Keratinocyte (primary cell): ENCODE results near the gene CEACAM18. TPM values are rescaled to one million over a fixed set of nuclear protein-coding genes. Genes with fewer than 3 reads are reported as not detected.

Source experiments
- DNase-seq: peaks from one replicate; pipeline ENCODE4 v3.0.0-alpha.2; 2011; ENCODE audit warnings: low read depth, missing footprints, low spot score
- FAIRE-seq: peaks from 2 replicates; lab custom pipeline; 2011; peaks lifted over from hg19 to GRCh38; lab: Jason Lieb, UNC
- H2AFZ ChIP-seq: 2 replicates; pipeline ENCODE4 v1.6.0; 2012; ENCODE audit warnings: low read length, control low read depth, inconsistent platforms; ENCODE audit not compliant: control insufficient read depth
- H3K27ac ChIP-seq: 2 replicates; pipeline ENCODE4 v1.5.1; 2011; ENCODE audit warnings: low read length; ENCODE audit not compliant: control insufficient read depth, insufficient read depth
- H3K27me3 ChIP-seq: 3 replicates; pipeline ENCODE4 v1.6.0; 2011; ENCODE audit warnings: low read length; ENCODE audit not compliant: control insufficient read depth, insufficient read depth; ENCODE audit errors: extremely low read depth
- H3K36me3 ChIP-seq, 2 experiments: 2 replicates in 1 of 2; 3 replicates in 1 of 2; pipeline ENCODE4 v1.5.1; 2011; ENCODE audit warnings: low read length in 2 of 2, mild to moderate bottlenecking in 1 of 2; ENCODE audit not compliant: control insufficient read depth in 2 of 2, insufficient read depth in 2 of 2; ENCODE audit errors: extremely low read depth in 1 of 2
- H3K4me1 ChIP-seq: 3 replicates; pipeline ENCODE4 v1.5.1; 2011; ENCODE audit warnings: low read length; ENCODE audit not compliant: control insufficient read depth, insufficient read depth; ENCODE audit errors: extremely low read depth
- H3K4me2 ChIP-seq: 3 replicates; pipeline ENCODE4 v1.6.0; 2011; ENCODE audit warnings: low read depth, low read length; ENCODE audit not compliant: control insufficient read depth, insufficient read depth; ENCODE audit errors: extremely low read depth
- H3K4me3 ChIP-seq, 3 experiments: fragments of 200-600 bp in 1 of 3; sonication (generic) in 1 of 3; 2 replicates in 2 of 3; 3 replicates in 1 of 3; pipeline ENCODE4 v1.5.1; 2011 to 2016; ENCODE audit warnings: low read length in 3 of 3, mild to moderate bottlenecking in 3 of 3, control low read depth in 2 of 3, inconsistent platforms in 1 of 3, low read depth in 1 of 3, mixed read lengths in 1 of 3, mixed run types in 1 of 3, moderate library complexity in 1 of 3; ENCODE audit not compliant: control insufficient read depth in 2 of 3, insufficient read depth in 2 of 3; ENCODE audit errors: extremely low read depth in 1 of 3
- H3K79me2 ChIP-seq: 2 replicates; pipeline ENCODE4 v1.6.0; 2012; ENCODE audit warnings: low read length; ENCODE audit not compliant: control insufficient read depth, insufficient read depth
- H3K9ac ChIP-seq: 3 replicates; pipeline ENCODE4 v1.6.0; 2011; ENCODE audit warnings: low read length; ENCODE audit not compliant: control insufficient read depth, insufficient read depth; ENCODE audit errors: extremely low read depth
- H3K9me1 ChIP-seq: 3 replicates; pipeline ENCODE4 v1.6.0; 2011; ENCODE audit warnings: low read length; ENCODE audit not compliant: control insufficient read depth, insufficient read depth; ENCODE audit errors: extremely low read depth
- H3K9me3 ChIP-seq: 2 replicates; pipeline ENCODE4 v1.5.1; 2012; ENCODE audit warnings: low read depth, low read length; ENCODE audit not compliant: control insufficient read depth
- H4K20me1 ChIP-seq: 3 replicates; pipeline ENCODE4 v1.6.0; 2011; ENCODE audit warnings: low read length; ENCODE audit not compliant: control insufficient read depth, insufficient read depth; ENCODE audit errors: extremely low read depth
- EZH2 ChIP-seq: IDR thresholded peaks from one replicate; pipeline ENCODE4 v1.6.1; 2012; ENCODE audit warnings: inconsistent platforms, mild to moderate bottlenecking, low read length, moderate library complexity
- dilution Hi-C: fragments of 300-500 bp; cut with MboI; formaldehyde crosslinking; loops from one replicate; pipeline ENCODE4 v1.7.0; 2020; ENCODE audit warnings: low sequenced_read_pairs; ENCODE audit not compliant: extremely low pct_ligation_motif_present
- polyA plus RNA-seq, 5 experiments: library from polyadenylated mRNA; depleted of rRNA in 3 of 5; stranded (reverse) in 3 of 5; stranded (forward) in 1 of 5; unstranded in 1 of 5; fragments of >200 nt; gene quantifications; 1 replicate in 1 of 5; 2 replicates in 3 of 5; 3 replicates in 1 of 5; pipeline versions ENCODE4 v1.2.1 to v1.2.3, GENCODE V29; 2011 to 2012; ENCODE audit warnings: missing spikeins in 2 of 5, low read depth in 1 of 5, low replicate concordance in 1 of 5
- TF ChIP-seq, protein P1 (sequence below), 3 experiments: IDR thresholded peaks in 1 of 3; conservative IDR thresholded peaks in 1 of 3; optimal IDR thresholded peaks in 1 of 3; 2 replicates in 2 of 3; 3 replicates in 1 of 3; pipeline versions ENCODE3 to v1.5.1; 2011; ENCODE audit warnings: low read length in 3 of 3, mild to moderate bottlenecking in 3 of 3, moderate library complexity in 2 of 3, control low read depth in 1 of 3, inconsistent platforms in 1 of 3; ENCODE audit not compliant: insufficient read depth in 2 of 3; ENCODE audit errors: extremely low read depth in 1 of 3

The CEACAM18 gene
- polyA plus RNA-seq, 1 donor (not counting 4 experiments of a cell fraction or from before 2014, with no cell fraction given), result not detected

GRCh38 chr19:51513968-51514367 is 35.6 kb downstream of the CEACAM18 start:
- no peaks in the 10 kb centered on the region for H3K27me3 ChIP-seq
- no peaks in the 10 kb centered on the region for H4K20me1 ChIP-seq
- no peaks in the 10 kb centered on the region for H3K79me2 ChIP-seq
- FAIRE-seq (no peak), DNase-seq (no peak)
- no peak overlapping the region for H3K4me3 ChIP-seq
- no peak overlapping the region for H3K27ac ChIP-seq
- H2AFZ ChIP-seq, result no peak overlapping the region
- dilution Hi-C loops, result no loop called here
- TF ChIP-seq EZH2, result no peak
- TF ChIP-seq, protein P1, sequence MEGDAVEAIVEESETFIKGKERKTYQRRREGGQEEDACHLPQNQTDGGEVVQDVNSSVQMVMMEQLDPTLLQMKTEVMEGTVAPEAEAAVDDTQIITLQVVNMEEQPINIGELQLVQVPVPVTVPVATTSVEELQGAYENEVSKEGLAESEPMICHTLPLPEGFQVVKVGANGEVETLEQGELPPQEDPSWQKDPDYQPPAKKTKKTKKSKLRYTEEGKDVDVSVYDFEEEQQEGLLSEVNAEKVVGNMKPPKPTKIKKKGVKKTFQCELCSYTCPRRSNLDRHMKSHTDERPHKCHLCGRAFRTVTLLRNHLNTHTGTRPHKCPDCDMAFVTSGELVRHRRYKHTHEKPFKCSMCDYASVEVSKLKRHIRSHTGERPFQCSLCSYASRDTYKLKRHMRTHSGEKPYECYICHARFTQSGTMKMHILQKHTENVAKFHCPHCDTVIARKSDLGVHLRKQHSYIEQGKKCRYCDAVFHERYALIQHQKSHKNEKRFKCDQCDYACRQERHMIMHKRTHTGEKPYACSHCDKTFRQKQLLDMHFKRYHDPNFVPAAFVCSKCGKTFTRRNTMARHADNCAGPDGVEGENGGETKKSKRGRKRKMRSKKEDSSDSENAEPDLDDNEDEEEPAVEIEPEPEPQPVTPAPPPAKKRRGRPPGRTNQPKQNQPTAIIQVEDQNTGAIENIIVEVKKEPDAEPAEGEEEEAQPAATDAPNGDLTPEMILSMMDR (optimal IDR thresholded peaks at IDR 0.05 in 1 of 3, IDR thresholded peaks at IDR 0.05 in 1 of 3, conservative IDR thresholded peaks at IDR 0.05 in 1 of 3; ENCODE audit: extremely low read depth in 1 of 3, insufficient read depth in 2 of 3, low read length in 3 of 3), result no peak
- H3K9me3 ChIP-seq, result no peaks in the 10 kb centered on the region
- H3K4me1 ChIP-seq, result no peaks in the 10 kb centered on the region
- H3K9ac ChIP-seq, result no peak overlapping the region
- no peak overlapping the region for H3K4me2 ChIP-seq
- no peaks in the 10 kb centered on the region for H3K9me1 ChIP-seq
- no peaks in the 10 kb centered on the region for H3K36me3 ChIP-seq

DNA sequence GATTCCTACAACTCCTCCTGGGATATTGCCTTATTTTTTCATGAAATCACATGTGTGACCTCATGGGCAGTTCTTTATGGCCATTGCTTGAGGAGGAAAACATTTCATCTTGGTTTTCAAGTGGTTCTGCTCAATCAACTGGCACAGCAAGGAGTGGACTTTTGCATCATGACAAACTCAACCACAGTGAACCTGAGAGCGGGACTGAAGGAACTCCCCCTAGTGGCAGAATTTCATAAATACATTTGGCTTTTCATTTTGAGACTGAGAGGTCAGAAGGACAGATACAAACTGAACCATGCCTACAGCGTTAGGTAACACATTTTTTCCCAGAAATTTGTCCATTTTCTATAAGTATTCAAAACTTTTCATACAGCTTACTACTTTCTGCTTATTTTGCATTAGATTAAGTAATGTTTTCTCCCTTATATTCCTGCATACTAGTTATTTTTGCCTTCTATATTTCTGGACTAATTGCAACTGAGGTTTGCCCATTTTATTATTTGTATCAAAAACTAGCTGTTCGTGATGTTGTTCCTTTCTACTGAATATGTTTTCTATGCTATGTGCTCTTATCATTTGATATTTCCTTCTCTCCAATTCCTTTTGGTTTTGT is 36.6 kb downstream of the CEACAM18 start:
- Histone ChIP-seq H3K27me3 (no peaks in the 10 kb centered on the region), H3K9me1 (no peaks in the 10 kb centered on the region), H3K9ac (no peak overlapping the region), H4K20me1 (no peaks in the 10 kb centered on the region), H3K4me3 (no peak overlapping the region), H3K4me1 (no peaks in the 10 kb centered on the region), H2AFZ (no peak overlapping the region), H3K79me2 (no peaks in the 10 kb centered on the region), H3K36me3 (no peaks in the 10 kb centered on the region), H3K4me2 (no peak overlapping the region), H3K27ac (no peak overlapping the region), H3K9me3 (no peaks in the 10 kb centered on the region)
- dilution Hi-C loops, result no loop called here
- DNase-seq, result no peak
- TF ChIP-seq, protein P1 (optimal IDR thresholded peaks at IDR 0.05 in 1 of 3, IDR thresholded peaks at IDR 0.05 in 1 of 3, conservative IDR thresholded peaks at IDR 0.05 in 1 of 3; ENCODE audit: extremely low read depth in 1 of 3, insufficient read depth in 2 of 3, low read length in 3 of 3), result peak; percentile 62 to 73 (median 72)
- no peak for TF ChIP-seq EZH2
- peak; percentile 62 for FAIRE-seq
